GM18520 (cell line): ENCODE measurements around the gene STRIP1.
A peak's percentile ranks its signal among the peaks of the same experiment; 100 is the strongest.

Source experiments
- ATAC-seq: cut with Tn5 transposase; IDR thresholded peaks from one replicate; pipeline ENCODE4 v1.9.1; 2021; ENCODE audit not compliant: unreplicated experiment

Gene STRIP1, protein sequence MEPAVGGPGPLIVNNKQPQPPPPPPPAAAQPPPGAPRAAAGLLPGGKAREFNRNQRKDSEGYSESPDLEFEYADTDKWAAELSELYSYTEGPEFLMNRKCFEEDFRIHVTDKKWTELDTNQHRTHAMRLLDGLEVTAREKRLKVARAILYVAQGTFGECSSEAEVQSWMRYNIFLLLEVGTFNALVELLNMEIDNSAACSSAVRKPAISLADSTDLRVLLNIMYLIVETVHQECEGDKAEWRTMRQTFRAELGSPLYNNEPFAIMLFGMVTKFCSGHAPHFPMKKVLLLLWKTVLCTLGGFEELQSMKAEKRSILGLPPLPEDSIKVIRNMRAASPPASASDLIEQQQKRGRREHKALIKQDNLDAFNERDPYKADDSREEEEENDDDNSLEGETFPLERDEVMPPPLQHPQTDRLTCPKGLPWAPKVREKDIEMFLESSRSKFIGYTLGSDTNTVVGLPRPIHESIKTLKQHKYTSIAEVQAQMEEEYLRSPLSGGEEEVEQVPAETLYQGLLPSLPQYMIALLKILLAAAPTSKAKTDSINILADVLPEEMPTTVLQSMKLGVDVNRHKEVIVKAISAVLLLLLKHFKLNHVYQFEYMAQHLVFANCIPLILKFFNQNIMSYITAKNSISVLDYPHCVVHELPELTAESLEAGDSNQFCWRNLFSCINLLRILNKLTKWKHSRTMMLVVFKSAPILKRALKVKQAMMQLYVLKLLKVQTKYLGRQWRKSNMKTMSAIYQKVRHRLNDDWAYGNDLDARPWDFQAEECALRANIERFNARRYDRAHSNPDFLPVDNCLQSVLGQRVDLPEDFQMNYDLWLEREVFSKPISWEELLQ

DNA sequence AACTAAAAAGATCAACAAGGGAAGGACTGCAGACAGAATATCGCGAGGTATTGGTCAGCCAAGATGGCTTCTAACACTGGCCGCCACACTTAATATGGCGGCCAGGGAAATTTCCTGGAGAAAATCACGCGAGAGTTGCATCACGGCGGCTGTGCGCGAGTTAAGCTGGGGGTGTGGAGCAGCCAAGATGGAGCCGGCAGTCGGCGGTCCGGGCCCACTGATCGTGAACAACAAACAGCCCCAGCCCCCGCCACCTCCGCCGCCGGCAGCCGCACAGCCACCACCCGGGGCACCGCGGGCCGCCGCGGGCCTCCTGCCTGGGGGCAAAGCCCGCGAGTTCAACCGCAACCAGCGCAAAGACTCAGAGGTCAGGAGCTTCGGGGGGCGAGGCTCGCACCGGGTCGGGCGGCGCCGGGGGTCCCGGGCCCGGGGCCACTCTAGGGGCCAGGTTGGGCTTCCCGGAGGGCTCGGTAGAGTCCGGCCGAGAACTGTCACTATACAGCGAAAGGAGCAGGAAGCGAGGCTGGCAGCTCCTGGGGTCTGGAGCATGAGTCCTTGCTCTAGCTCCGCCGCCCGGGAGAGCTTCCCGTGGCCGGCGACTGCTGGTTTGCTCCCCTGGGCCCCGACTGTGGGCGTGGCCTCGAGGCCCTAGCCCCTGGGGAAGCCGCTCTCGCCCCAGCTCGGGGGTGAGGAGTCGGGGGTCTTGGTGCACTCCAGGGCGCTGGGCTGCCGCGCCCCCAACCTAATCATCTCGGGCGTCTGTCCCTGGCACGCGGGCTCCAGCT lies at the start of gene STRIP1:
TSS of gene STRIP1 (plus strand) at position 174 of the 785 bp plus-strand sequence. CDS start at position 188, 14 bp downstream.
- peak; percentile 74 for ATAC-seq

DNA sequence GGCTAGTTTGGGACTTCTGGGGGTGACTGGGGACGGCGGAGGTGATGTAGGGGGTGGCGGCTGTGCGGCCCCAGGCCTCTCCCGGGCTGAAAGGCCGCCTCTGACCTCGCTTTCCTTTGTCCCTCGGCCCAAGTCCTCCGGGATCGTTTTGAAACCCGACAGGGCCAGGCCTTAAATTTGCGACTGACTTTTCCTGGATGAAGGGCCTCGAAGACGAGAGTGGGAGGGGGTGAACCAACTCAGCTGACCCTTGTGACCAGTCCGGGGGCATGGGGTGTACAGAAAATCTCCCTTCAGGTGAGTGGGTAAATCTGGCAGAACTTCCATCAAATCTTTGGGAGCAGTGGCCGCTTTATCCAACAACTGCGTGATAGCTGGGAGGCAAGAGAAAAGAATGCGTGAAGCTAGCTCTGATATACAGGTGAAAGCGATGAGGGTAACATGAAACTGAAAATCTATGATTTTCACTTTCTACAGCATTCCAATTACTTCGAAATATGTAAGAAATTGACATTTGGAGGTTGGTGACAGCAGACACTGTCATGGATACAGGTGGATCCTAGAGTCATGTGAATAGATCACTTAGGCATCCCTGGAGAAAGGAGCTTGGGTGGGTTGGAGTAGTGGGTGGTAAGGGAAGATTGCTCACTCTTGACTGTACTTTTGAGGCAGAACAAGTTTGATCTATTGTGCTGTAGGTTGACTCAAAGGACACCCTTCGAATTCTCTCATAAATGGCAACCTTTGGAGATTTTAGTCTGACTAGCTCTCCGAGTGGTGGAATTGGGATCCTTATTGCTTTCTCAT lies 49.0 kb upstream of the STRIP1 start:
- no peak for ATAC-seq

DNA sequence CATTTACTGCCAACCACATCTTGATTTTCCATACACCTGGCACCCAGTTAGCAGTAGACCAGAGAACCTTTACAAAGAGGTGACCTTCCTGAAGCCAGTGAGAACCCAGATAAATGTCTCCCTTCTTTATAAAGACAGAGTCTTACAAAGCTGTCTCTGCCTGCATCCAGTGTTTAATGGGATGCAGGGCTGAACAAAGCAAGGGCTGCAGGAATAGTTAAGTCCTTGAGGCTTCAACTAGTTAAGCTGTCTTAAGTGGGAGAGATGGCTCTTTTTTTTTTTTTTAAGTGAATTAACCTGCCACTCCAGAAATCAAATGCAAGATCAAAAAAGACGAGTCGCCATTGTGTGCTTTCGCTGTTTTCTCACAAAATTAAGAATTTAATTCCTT lies 48.4 kb upstream of the STRIP1 start:
- ATAC-seq, result no peak

DNA sequence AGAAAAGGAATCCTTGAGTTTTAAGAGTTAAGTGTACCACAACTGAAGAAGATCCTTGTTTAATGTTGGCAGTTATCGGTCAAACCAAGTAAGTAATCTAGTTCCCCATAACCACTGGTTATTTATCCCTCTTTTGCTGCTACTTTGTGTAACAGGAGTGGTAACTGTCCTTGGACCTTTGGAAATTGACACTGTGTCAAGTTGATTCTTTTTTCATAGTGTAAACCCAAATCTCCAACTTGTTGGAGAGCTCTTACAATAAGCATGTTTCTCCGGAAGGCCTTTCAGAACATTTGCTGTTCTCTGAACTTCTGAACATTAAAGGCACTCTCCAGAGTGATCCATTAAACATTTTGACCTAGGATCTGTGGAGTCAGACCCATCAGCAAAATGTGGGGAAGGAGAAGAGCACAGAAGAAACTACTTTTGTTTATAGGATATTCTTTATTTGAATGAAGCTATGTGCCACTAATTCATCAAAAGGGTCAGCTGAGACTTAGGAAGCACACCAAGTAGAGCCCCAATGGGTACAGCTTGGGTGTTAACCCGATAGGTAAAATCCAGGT lies 46.0 kb upstream of the STRIP1 start:
- ATAC-seq, result no peak

DNA sequence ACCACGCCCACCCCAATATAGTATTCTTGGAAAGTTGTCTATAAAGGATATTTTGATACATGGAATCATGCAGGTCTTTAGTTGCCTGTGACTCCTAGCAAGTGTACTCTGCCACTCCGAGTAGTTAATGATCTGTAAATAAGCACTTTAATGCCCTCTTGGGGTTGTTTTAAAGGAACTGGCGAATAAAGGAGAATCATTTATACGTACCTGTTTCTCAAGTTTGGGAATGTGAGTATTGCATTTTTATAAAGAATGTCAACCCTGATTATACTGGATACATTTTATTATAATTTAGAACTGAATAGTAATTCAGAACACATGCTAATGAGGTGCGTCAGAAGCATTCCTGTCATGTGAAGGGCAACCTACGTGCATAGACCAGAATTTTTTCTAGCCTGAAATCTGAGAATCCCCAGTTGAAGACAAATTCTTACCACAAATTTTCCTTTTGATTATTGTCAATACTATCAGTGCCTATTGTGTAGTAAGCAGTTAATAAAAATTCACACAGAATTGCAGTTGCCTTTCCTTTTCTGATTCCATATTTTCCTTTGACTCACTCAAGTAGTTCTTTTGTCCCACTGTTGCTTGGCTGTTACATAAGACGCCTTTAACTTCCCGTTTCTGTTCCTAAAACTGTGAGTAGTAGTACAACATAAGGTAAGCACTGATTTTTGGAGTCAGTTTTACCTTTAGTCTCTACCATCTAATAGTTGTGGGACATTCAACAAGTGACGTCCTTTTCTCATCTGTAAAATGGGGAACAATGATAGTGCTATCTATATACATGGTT lies 44.7 kb upstream of the STRIP1 start:
- ATAC-seq, result no peak

DNA sequence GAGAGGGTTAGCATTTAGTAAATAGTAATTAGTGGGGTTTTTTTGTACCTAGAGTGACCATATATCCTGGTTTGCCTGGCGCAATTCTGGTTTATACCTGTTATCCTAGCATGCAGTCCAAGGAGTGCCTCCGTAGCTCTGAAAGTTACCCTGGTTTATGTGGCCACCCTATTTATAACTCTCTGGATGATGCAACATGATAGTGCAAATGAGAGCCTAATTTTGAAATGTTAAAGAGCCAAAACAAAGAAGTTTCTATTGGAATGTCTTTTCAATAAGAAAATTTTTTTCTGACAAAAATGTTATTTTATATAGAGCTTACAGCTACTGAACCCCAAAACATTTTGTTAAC lies 44.1 kb upstream of the STRIP1 start:
- no peak for ATAC-seq

DNA sequence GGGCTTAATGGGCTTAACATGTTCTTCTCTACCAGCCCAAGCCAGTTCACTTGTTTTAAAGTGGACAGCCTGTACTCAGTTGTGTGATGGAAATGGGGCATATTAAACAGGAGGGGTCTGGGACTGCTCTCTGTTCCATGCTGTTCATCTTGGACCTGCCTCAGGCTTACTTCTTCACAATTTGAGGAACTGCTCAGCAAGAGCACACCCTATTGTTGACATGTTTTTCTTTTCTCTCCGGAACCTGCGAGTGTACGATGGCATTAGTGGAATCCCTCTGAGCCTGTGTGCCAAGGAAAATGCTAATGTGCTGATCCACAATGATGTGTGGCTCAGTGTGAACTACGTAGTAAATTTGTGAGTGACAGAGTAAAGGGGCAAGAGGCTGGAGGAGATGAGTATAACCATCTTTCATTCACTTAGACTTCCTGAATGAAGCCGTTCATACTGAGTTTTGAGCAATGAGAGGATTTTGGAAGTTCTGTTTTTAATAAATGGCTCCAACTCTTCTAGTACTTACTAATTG lies 43.0 kb upstream of the STRIP1 start:
- ATAC-seq, result no peak

DNA sequence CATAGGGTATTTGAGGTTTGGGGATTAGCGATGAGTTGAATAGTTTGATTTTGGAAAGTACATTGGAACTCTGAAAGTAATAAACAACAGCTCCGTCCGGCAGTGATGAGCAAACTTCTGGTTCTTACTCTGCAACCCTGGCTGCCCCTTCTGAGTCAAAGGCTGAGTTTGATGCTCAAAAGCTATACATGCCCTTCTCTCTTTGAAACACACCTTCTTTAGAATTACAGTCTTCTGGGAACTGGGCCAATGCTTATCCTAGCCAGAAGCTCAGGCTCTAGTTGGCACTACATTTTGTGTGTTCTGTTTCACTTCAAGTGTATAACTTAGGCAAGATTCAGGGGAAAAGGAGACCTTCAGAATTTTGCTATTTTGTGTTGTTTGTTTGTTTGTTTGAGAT lies 40.5 kb upstream of the STRIP1 start:
- no peak for ATAC-seq

DNA sequence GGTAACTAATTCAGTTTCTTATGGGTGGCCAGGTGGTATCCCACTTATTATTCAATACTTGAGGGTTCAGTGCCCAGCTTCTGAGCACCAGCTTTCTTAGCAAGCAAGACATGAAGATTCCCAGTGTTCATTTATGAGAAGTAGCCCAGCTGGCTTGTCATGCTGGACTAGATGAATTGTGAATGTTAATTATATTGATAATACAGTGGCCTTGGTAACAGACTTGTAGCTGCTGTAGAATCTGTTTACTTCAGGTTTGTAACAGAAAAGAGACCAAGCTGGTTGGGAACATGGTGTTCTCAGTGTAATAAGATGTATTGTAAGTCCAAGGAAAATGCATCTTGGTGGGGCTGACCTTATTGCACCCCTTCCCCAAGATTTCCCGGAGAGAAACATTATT lies 39.8 kb upstream of the STRIP1 start:
- ATAC-seq, result no peak

DNA sequence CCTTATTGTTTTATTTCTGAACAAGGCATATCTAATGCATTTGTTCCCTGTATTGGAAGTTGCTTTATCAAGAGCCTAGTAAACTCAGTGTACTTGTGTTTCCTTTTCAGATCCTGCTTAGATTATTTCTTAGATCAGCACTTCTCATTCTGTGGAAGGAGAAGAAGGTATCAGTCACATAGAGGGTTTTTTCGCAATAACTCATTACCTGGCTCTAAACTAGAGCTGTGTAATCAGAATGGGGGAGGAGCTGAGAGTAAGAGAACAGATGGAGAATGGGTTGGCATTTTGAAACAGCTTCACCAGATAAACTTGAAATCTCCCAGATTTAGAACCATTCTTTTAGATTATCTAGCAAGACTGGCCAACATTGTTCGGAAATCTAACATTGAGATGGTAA lies 38.9 kb upstream of the STRIP1 start:
- ATAC-seq, result no peak

DNA sequence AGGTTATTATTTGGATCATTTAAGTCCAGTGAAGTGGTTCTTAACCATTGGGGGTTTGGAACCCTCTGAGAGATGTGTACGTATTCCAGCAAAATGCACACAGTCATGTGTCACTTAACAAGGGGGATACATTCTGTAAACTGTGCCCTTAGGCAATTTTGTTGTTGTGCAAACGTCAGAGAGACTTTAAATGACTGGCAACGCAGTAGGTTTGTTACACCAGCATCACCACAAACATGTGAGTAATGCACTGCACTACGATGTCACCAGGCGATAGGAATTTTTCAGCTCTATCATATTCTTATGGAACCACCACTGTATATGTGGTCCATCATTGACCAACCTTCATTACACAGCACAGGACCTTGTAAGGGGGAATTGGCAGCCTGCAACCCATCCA lies 37.9 kb upstream of the STRIP1 start:
- ATAC-seq, result no peak

DNA sequence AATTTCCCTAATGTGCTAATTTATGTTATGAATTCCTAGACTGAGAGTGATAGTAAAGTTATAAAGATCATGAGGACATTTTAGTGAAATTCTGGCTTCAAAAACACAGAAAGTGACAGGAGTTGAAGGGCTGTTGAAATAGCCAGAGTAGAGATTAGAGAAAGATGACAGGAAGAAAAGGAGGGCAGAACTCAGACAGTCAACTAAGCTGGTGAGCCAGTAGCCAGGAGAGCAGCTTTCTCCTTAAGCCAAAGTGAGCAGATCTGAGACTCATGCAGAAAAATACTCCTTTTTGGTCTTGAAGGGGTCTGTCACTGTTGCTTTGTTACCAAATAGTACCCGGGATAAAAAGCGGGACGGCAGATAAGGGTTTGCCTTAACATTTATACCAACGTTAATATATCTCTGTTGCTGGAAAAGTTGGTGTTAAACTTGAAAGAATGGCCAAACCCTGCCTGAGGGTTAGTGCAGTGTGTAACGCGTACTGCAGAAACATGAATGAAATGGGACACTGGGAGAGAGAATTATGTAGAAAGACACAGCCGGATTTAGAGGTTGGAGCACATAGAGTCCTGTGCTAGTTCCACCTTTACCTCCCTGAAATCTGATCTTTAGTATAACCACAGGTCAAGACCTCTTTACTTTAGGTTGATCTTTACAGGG lies 37.1 kb upstream of the STRIP1 start:
- no peak for ATAC-seq

DNA sequence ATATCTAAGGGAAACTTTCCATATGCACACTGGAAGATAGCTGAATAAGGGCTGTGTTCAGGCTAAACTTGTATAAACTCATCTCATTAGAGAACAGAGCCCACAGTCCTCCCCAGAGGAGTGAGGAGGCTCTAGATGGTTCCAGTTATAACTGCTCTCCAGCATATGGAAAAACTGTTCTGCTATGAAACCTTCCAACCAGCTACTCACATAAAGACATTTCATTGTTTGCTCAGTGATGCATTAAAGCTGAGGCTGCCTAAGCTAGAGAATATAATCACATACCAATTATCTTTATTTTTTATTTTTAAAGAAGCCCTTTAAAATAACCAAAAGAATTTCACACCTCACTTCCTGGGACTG lies 36.6 kb upstream of the STRIP1 start:
- ATAC-seq, result no peak

DNA sequence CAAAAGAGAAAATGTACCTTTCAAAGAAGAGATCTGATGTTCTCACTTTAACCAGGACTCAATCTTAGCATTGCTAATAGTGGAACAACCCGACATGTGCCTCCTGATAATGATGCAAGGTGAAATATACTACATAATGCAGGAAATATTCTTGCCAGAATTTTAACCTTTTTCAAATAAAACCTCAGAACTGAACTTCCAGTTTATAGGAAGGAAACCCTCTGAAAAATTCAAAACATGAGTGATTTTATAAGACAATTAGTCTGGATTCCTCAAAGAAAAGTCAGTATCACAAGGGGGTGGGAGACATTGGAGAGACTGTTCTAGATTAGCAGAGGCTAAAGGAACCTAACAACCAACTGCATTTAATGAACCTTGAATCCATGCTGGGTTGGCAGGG lies 31.7 kb upstream of the STRIP1 start:
- ATAC-seq, result no peak

DNA sequence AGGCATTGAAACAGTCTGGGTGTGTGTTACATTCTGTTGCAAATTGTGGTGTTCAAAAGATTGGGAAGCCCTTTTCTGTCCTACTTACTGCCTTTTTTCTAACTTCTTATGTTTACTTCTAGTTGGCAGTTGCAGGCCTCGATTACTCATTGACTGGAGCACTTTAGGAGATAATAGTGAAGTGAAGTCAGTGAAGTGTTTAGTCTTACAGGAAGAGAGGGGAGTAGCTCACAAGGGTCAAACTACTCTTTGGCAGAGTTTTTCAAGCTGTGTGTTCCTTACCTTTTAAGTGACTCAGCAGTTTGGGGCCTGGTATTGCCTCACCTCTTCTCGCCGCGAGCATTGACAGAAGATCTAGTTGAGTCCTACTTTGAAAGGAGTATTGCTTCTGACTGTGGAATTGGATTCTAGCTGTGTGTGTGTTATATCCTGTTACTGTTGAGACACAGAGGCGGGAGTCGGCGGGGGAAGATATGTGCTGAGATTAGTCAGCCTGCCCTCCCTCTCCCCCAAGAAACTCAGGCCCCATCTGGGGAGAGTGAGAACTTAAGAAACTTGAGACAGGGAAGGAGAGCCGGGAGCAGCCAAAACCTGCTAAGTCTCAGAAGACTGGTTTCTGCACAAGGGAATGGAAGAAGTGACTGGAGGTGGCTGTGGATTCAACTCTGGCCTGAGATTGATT lies 30.5 kb upstream of the STRIP1 start:
- no peak for ATAC-seq

DNA sequence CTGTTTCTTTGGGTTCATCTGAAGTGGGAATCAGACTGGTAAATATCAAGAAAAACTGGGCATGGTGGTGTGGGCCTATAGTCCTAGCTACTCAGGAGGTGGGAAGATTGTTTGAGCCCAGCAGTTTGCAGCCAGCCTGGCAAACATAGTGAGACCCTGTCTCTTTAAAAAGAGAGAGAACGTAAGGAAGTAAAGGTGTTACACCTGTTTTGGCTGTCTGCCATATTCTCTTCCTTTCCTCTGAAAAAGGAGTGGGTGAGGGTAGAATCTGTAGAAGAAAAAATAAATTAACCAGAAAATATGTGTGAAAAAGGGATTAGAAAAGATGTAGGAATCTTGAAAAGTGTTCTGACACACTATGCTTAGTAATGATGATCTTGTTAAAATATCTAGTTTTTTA lies 29.8 kb upstream of the STRIP1 start:
- no peak for ATAC-seq

DNA sequence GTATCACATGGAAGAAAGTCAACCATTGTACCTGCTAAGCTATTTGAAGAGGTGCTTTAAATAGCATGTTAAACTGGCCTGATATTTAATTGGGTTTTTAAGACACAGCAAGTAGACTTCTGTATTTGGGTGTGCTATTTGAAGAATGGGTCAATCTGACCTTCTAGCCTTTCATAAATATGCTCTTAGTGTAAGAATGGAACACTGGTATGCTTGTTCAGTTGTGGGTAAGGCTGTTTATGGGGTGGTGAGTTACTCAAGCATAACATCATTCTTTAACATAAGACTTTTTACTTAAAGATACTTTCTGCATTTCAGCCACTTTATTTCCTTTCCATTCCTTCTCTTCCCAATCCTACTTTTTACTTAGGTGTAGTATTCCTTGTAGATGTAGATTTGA lies 28.5 kb upstream of the STRIP1 start:
- no peak for ATAC-seq

DNA sequence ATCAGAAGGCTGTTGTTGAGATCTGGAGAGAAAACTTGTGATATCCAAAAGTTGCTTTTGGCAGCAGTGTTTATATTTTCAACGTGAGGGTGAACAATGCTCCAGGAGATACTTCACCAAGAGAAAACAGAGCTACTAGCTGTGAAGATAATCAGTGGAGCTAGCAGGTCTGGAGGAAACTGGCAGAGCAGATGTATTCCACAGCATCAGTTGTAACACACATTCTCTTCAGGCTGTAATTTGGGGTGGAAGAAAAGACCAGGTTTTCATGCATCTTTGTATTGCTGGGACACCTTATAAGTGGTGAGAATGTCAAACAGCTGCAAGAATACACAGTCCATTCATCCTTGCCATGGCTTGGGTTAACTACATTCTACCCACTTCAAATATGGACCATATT lies 27.9 kb upstream of the STRIP1 start:
- no peak for ATAC-seq
